Stimulated activated memory B cell treated with anti-CD40 and anti-IgM and Interleukin-4, amounts not matched to agents 10 μg/mL and 1 μg/mL and 100 μg/mL, for 72 hours (primary cell): Measurements from ENCODE around the gene C6orf89.

Source experiments
- ATAC-seq: fragments of 150-1000 bp; cut with Tn5 transposase; 2 replicates; pipeline ENCODE4 v1.10.0; 2021
- H3K27ac Mint-ChIP-seq: one replicate; pipeline ENCODE4 v1.8.0; 2022; ENCODE audit warnings: mild to moderate bottlenecking, mixed read lengths
- H3K27me3 Mint-ChIP-seq: one replicate; pipeline ENCODE4 v1.8.0; 2022; ENCODE audit warnings: mixed read lengths
- H3K36me3 Mint-ChIP-seq: one replicate; pipeline ENCODE4 v1.8.0; 2022; ENCODE audit warnings: mixed read lengths
- H3K4me1 Mint-ChIP-seq: one replicate; pipeline ENCODE4 v1.8.0; 2022; ENCODE audit warnings: mixed read lengths
- H3K4me3 Mint-ChIP-seq: one replicate; pipeline ENCODE4 v1.8.0; 2022; ENCODE audit warnings: mild to moderate bottlenecking, moderate library complexity, mixed read lengths
- H3K9me3 Mint-ChIP-seq: one replicate; pipeline ENCODE4 v1.8.0; 2022; ENCODE audit warnings: mixed read lengths

Gene C6orf89, protein sequence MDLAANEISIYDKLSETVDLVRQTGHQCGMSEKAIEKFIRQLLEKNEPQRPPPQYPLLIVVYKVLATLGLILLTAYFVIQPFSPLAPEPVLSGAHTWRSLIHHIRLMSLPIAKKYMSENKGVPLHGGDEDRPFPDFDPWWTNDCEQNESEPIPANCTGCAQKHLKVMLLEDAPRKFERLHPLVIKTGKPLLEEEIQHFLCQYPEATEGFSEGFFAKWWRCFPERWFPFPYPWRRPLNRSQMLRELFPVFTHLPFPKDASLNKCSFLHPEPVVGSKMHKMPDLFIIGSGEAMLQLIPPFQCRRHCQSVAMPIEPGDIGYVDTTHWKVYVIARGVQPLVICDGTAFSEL

DNA sequence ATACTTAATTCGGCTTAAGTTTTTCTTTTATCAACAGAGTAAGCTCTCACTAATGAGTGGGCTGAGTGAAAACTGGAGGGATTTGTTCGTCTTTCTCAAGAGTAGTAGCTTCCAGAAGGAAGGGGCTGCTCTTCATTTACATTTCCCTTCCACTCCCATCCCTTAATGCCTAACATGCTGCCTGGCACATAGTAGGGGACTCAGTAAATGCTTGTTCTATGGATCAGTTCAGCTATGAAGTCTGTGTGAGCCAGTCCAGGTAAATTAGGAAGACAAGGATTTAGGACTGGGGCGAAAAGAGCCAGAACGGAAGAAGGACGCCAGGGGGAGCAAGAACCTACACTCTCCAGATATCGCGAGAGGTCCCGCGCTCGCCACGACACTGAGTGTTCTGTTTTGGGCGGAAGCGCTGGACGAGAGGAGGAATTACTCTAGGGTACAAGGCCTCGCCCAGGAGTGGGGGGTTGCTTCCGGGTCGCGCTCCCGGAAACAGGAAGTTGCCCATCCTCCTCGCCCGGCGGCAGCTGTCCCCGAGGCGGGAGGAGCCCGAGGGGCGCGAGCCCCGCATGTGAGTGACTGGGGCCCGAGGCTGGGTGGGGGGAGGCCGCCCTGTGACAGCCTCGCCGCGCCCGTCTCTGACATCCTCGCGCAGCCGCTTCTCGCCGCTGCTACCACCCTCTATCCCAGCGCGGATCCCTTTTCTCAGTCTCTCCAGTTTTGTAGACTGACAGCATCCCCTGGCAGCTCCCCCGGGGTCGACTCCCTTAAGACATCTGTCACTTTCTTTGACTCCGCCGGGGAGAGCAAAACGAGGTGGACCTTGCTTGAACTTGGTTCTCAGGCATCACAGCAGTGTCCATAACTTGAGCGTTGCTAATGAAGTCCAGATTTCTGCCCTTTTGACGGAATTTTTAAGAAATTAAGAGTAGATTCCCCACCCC is at the start of gene C6orf89:
TSS of gene C6orf89 (plus strand) at position 492 of the 941 bp plus-strand sequence. CDS start 13,493 bp downstream, outside the sequence.
- Mint-ChIP-seq H3K9me3 (no peaks in the 10 kb centered on the region), H3K4me1 (peaks cover 29% of the 10 kb centered on the region), H3K27me3 (no peaks in the 10 kb centered on the region), H3K27ac (peak within 1 kb of the TSS; percentile 85), H3K36me3 (no peaks in the 10 kb centered on the region), H3K4me3 (peak within 1 kb of the TSS; percentile 86)
- peak; percentile 100 for ATAC-seq

DNA sequence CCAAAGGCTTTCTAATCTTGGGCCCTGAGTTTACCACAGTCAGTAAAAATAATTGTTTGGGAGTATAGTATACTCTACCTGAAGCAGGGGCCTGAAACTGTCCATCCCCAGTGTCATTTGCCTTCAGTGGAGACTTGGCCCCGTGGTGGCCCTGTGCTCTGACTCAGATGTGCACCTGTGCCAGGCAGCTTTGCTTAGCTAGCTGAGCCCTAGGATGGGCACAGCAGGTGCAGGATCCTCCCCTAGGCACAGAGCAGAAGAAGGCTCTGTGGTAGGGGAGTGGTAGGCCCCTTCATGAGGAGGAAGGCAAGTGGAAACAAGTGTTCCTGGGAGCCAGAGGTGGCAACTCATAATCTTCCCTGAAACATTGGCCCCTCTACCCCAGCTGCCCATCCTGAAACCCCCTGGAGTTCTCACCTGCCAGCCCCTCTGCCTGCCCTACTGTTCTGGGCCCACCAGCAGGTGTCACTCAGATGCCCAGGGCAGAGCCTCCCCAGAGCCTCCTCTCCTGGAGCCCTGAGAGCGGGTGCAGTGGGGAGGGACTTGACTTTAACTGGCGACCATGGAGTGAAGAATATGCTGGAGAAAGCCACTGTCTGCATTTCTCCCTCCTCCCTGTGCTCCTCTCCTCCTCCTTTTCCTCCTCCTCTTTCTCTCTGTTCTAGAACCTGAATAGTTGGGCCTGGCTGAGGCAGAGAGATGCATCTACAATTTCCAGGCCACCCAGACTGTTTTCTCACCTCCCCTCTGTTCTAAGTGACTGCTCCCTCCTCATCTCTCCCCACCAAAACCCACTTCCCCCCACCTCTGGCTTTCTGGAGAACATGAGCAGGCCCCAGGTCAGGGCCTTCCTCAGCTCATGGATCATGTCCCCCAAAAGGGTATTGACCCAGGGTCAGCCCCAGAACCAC is 49.4 kb upstream of the C6orf89 start:
- Mint-ChIP-seq H3K36me3 (no peaks in the 10 kb centered on the region), H3K27ac (no peak overlapping the region), H3K4me3 (no peak overlapping the region), H3K4me1 (peaks cover 21% of the 10 kb centered on the region), H3K9me3 (peaks cover 6% of the 10 kb centered on the region), H3K27me3 (peaks cover 44% of the 10 kb centered on the region)
- no peak for ATAC-seq

DNA sequence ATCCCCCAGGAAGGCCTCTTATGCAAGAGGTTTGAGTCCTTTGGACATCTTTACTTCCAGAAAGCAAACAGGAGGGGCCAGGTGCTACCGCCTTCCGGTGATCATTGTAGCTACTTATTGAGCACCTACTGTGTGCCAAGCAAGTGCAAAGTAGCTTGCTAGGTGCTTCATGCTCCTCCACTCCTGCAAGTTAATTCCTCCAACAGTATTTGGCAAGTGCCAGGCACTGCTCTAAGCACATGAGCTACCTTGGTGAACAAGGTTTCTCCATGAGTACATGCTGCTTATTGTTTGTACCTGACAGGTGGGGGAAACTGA is 48.8 kb upstream of the C6orf89 start:
- H3K27ac Mint-ChIP-seq, result no peak overlapping the region
- peaks cover 6% of the 10 kb centered on the region for H3K9me3 Mint-ChIP-seq
- no peak overlapping the region for H3K4me3 Mint-ChIP-seq
- ATAC-seq, result no peak
- H3K36me3 Mint-ChIP-seq, result no peaks in the 10 kb centered on the region
- peaks cover 21% of the 10 kb centered on the region for H3K4me1 Mint-ChIP-seq
- H3K27me3 Mint-ChIP-seq, result peaks cover 44% of the 10 kb centered on the region

DNA sequence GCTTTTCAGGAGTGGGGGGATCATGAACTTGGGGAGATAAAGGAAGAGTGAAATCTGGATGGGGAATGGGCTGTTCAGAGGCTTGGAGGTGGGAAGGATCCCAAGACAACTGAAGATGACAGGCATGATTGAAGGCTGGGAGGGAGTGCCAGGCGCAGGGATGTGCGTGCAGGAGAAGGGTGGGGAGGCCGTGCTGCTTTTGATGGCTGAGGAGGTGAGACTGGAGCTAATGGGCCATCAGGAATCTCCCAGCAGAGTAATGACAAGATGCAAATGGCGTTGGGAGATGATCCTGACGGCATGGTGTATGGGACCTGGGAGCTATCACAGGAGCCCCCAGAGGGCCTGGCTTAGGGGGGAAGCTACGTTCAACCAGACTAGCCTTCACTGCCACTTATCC is 48.1 kb upstream of the C6orf89 start:
- Mint-ChIP-seq H3K4me1 (peaks cover 21% of the 10 kb centered on the region), H3K36me3 (no peaks in the 10 kb centered on the region), H3K4me3 (no peak overlapping the region), H3K27me3 (peaks cover 44% of the 10 kb centered on the region), H3K9me3 (peaks cover 6% of the 10 kb centered on the region), H3K27ac (no peak overlapping the region)
- ATAC-seq, result no peak

DNA sequence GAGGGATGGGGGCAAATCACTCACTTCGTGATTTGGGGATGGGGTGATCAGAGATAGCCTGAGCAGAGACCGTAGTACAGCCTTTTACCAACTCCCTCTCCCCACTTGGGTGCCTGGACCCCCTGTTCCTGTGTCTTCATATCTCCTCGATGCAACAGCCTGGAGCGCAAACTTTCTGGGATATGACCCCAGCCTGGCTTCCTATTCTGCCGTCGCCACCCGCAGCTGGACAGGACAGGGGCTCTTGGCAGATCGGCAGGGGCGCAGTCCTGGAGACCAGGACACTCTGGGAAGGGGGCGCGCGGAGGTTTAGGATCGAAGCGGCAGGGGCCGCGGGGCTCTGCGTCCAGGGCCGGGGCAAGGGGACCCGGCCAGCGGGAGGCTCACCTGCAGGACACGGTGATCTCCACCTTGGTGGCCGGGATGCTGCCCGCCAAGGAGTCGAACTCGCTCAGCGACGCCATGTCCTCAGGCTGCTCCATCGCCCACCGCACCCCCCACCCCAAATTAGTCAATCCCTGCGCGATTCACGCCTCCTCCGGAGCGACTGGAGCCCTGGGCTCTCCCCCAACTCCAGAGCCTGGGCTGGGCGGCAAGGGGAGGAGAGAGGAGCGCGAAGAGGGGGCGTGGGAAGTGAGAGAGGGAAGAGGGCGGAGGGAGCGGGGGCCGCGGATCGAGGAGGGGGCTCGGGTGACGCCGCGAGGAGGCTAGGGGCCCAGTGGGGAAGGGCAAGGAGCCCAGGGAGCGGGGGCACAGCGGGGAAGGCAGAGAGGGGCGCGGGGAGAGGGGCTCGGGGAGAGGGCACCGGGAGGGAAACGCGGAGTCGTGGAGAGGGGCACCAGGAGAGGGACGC is 46.6 kb upstream of the C6orf89 start, which contains the start of gene CPNE5:
TSS of gene CPNE5 (minus strand) at position 549 of the 853 bp plus-strand sequence. CDS start at position 482, 67 bp downstream.
- peaks cover 21% of the 10 kb centered on the region for H3K4me1 Mint-ChIP-seq
- peak within 1 kb of the TSS; percentile 16 for H3K27ac Mint-ChIP-seq
- no peaks in the 10 kb centered on the region for H3K36me3 Mint-ChIP-seq
- H3K27me3 Mint-ChIP-seq, result peaks cover 44% of the 10 kb centered on the region
- ATAC-seq, result peak; percentile 17
- H3K9me3 Mint-ChIP-seq, result no peaks in the 10 kb centered on the region
- H3K4me3 Mint-ChIP-seq, result peak within 1 kb of the TSS; percentile 52

DNA sequence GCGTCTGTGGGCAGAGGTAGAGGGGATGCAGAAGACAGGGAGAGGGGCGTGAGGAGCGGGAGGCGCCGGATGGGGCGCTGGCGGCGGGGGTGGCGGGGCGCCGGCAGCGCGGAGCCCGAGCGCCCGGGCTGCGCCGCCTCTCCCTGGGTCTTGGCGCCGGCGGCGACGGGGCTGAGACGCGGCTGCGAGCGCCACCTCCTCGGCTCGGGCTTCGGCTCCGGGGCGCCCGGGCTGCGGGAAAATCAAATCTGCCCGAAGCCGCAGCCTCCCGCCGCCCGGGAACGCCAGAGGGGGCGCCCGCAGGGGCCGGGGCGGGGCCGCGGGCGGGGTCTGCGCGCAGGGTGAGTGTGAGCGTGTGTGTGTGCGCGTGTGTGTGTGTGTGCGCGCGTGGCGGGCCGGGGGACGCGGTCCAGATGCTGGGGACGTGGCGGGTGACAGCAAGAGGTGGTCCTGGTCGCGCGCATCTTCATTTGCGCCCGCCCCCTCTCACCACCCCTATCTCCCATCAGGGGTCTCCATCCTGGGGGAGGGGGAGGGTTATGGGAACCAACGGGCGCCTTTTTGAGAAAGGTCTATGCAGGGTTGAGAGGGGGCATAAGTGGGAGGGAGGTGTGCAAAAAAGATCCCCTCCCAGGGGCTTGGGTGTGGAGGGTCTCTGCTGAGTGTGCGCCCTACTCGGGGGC is 45.9 kb upstream of the C6orf89 start:
- H3K4me1 Mint-ChIP-seq, result peaks cover 21% of the 10 kb centered on the region
- H3K27me3 Mint-ChIP-seq, result peaks cover 44% of the 10 kb centered on the region
- peak overlapping the region; percentile 52 for H3K4me3 Mint-ChIP-seq
- ATAC-seq, result peak; percentile 40
- H3K9me3 Mint-ChIP-seq, result no peaks in the 10 kb centered on the region
- H3K36me3 Mint-ChIP-seq, result no peaks in the 10 kb centered on the region
- no peak overlapping the region for H3K27ac Mint-ChIP-seq

DNA sequence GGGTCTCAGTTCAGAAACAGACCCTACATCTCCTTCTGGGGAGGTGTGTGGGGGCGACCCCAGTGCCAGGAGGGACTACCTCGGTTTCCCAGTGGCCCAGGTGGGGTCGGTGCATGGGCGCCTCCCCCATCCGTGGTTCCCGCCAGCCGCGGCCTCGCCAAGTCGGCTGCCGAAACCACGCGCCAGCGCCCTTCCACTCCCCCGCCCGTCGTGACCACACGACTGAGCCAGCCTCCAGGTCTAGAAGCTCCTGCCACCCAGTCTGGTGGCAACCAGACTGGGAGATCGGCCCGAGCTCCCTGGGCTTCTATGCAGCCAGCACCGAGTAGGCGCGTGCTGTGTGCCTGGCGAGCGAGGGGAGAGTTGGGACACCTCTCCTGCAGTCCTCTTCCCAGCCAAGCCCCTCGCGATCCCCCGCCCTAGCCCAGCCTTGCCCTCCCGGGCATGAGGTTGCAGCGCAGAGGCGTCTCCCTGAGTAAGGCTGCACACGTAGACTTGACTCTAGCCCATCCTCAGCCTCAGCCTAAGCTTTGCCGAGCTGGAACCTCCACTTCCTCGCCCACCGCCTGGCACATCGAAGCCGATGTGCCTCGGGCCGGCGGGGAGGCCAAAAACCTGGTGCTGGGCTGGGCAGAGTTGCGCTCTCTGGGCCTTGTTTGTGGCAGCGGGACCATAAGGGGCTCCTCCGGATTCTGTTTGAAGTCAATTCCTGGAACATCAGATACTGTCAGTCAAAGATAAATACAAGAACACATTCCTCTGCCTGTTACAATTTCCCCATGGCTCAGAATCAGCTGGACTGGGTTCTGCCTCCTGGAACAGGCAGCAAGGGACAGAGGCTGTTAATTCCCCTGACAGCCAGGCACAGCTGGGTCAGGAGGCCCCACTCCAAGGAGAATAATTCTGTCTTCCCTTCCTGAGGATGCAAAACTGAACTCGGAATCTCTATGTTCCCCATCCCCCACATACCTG is 45.0 kb upstream of the C6orf89 start:
- H3K36me3 Mint-ChIP-seq, result no peaks in the 10 kb centered on the region
- H3K27ac Mint-ChIP-seq, result no peak overlapping the region
- H3K4me3 Mint-ChIP-seq, result peak overlapping the region; percentile 56
- H3K9me3 Mint-ChIP-seq, result no peaks in the 10 kb centered on the region
- H3K27me3 Mint-ChIP-seq, result peaks cover 44% of the 10 kb centered on the region
- ATAC-seq, result peak; percentile 60
- peaks cover 21% of the 10 kb centered on the region for H3K4me1 Mint-ChIP-seq

DNA sequence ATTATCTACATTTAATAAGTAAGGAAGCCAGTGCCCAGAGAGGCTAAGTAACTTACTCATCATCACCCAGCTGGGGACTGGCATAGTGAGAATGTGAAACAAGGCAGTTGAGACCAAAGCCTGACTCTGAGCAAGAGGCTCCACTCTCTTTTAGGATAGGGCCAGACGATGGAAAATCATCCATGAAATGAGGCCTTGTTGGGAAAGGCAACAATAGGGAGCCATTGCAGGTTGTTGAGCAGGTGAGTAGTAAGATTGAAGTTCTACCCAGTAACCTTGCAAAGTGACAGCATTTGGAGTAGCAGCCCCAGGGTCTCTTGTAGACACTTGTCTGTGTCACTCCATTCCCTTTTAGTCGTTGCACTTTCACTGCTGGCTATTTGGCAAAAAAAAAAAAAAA is 44.0 kb upstream of the C6orf89 start:
- H3K9me3 Mint-ChIP-seq, result no peaks in the 10 kb centered on the region
- H3K27ac Mint-ChIP-seq, result no peak overlapping the region
- no peak overlapping the region for H3K4me3 Mint-ChIP-seq
- H3K36me3 Mint-ChIP-seq, result no peaks in the 10 kb centered on the region
- H3K27me3 Mint-ChIP-seq, result peaks cover 36% of the 10 kb centered on the region
- peaks cover 21% of the 10 kb centered on the region for H3K4me1 Mint-ChIP-seq
- ATAC-seq, result no peak

DNA sequence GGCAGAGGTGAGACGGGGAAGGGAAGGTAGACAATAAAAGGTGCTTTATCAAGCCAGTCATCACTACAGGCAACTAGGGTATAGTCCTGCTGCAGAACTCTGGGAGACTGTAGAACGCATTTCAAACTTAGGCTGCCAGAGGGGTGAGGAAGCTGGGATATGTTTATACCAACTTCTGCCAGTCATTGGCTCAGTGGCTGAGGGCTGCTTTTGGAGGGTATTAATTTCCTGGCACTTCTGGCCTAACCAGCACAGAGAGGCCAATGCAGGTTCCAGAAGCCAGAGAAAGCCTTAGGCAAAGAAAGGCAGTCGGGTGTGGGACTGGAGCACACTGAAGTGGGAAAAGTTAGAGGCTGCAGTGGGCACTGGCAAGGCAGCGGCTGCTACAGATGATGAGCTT is 42.6 kb upstream of the C6orf89 start:
- Mint-ChIP-seq H3K4me3 (no peak overlapping the region), H3K27ac (no peak overlapping the region), H3K36me3 (no peaks in the 10 kb centered on the region), H3K27me3 (peaks cover 23% of the 10 kb centered on the region), H3K9me3 (no peaks in the 10 kb centered on the region), H3K4me1 (peaks cover 21% of the 10 kb centered on the region)
- no peak for ATAC-seq

DNA sequence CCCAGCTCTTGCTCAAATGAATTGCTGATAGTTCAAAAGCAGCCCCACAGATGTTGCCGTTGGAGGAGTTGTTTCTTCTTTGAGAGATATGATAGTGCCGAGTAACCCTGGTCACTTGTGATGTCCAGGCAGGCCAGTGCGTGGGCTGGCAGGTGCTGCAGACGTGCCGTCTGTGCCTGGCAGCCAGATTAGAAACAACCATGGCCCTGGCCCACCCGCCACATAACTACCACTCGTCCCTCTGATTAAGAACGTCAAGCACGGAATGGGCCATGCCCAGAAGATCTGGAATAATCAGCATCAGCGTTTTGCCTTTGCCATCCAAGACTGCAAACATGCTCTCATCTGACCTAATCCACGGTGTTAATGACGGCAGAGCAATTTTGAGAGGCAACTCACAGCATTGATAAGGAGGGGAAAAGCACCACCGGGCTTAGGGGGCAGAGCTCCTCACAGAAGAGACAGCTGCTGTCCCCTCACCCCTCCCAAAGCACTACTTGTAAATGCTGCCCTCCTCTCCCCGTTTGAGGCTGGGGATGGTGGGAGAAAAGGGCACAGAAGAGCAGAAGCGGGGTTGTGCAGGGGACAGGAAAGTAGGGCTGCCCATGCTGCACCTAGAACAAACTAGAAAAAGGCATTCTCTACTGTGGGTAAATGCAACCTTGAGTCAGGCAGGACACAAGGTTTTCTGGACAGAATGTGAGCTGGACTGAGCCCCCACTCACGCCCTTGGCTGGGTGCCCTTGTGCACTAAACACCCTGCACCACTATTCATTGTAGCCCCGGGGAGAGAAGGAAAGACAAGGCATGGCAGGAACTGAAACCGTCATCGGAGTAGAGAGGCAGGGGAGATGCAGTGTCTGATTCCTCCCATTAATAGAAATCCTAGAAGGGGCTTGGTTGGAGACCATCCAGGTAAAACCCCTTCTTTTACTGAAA is 41.3 kb upstream of the C6orf89 start:
- no peak overlapping the region for H3K4me3 Mint-ChIP-seq
- peaks cover 5% of the 10 kb centered on the region for H3K36me3 Mint-ChIP-seq
- H3K27me3 Mint-ChIP-seq, result peaks cover 14% of the 10 kb centered on the region
- no peak for ATAC-seq
- H3K9me3 Mint-ChIP-seq, result no peaks in the 10 kb centered on the region
- peaks cover 17% of the 10 kb centered on the region for H3K4me1 Mint-ChIP-seq
- H3K27ac Mint-ChIP-seq, result no peak overlapping the region

DNA sequence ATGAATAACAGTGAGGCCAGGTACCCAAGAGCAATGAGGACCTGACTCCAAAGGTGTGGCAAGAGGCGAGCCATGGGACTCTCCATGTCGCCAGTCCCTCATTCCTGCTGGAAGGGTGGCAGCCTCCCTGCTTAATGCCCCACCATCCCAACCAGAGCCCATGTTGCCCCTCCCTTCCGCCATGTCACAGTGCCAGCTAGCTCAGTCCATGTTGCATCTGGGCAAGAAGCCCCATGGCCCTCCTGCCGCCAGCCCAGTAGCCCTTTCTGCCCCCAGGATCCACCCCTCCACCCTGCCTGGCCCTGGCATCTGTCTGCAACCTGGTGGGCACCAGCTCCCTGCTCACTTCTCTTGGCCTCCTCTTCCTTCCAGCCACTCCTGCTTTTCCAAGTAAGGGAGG is 40.5 kb upstream of the C6orf89 start:
- peaks cover 10% of the 10 kb centered on the region for H3K27me3 Mint-ChIP-seq
- peaks cover 2% of the 10 kb centered on the region for H3K9me3 Mint-ChIP-seq
- H3K36me3 Mint-ChIP-seq, result peaks cover 9% of the 10 kb centered on the region
- no peak for ATAC-seq
- peaks cover 14% of the 10 kb centered on the region for H3K4me1 Mint-ChIP-seq
- no peak overlapping the region for H3K27ac Mint-ChIP-seq
- H3K4me3 Mint-ChIP-seq, result no peak overlapping the region

DNA sequence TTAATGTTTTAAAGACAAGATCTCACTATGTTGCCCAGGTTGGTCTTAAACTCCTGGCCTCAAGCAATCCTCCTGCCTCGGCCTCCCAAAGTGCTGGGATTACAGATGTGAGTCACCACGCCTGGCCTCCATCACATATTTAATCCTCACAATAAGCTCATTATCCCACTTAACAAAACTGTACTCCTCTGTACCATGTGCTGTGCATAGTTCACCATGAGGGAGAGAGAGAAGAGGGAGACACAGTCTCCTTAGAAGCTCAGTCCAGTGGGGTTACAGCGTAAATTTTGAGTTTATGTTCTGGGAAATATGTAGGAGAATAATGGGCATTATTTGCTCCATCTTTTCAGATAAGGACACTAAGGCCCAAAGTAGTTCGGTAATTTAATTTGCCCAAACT is 38.6 kb upstream of the C6orf89 start:
- H3K27me3 Mint-ChIP-seq, result no peaks in the 10 kb centered on the region
- H3K27ac Mint-ChIP-seq, result no peak overlapping the region
- H3K9me3 Mint-ChIP-seq, result peaks cover 2% of the 10 kb centered on the region
- no peak overlapping the region for H3K4me3 Mint-ChIP-seq
- ATAC-seq, result no peak
- peaks cover 25% of the 10 kb centered on the region for H3K36me3 Mint-ChIP-seq
- peaks cover 6% of the 10 kb centered on the region for H3K4me1 Mint-ChIP-seq
